ENCODE results near the gene RHOT2. TPM values are rescaled to one million over a fixed set of nuclear protein-coding genes. Genes with fewer than 3 reads are reported as not detected.

Gene RHOT2
- total RNA-seq, 1 experiment from 2014 or later: 164 TPM

DNA sequence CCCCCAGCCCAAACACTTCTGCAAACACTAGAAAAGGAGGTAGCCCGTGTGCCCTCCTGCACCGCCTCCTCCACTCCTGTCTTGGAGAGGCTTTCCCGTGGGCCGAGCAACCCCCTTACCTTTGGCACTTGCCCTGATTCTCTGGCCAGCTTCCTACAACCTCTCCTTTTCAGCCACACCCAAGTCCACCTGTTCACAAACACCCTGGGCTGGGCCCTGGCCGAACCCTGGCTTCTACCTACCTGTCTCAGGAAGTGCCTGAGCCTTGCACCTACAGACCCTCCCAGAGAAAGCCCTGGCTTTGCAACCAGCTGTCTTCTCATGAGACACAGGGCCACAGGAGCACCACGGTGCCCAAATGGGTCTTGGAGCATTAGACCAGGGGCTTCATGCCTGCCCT, 51.0 kb downstream of the RHOT2 start:
- Histone ChIP-seq H3K4me3 (ENCODE audit: insufficient read depth, low read depth, low read length) (no peak overlapping the region), H3K36me3 (replicated peaks; ENCODE audit: control insufficient read depth, insufficient read depth, low read length) (no peaks in the 10 kb centered on the region), H3K27me3 (ENCODE audit: control insufficient read depth, insufficient read depth, low read length) (peaks cover 27% of the 10 kb centered on the region)
- no peak for DNase-seq

- no peak for DNase-seq
- Histone ChIP-seq H3K36me3 (replicated peaks; ENCODE audit: control insufficient read depth, insufficient read depth, low read length) (no peaks in the 10 kb centered on the region), H3K27me3 (ENCODE audit: control insufficient read depth, insufficient read depth, low read length) (peaks cover 19% of the 10 kb centered on the region), H3K4me3 (ENCODE audit: insufficient read depth, low read depth, low read length) (peak overlapping the region; percentile 80)
These were observed 52.0 kb downstream of the RHOT2 start for GRCh38 chr16:719815-720446.

DNA sequence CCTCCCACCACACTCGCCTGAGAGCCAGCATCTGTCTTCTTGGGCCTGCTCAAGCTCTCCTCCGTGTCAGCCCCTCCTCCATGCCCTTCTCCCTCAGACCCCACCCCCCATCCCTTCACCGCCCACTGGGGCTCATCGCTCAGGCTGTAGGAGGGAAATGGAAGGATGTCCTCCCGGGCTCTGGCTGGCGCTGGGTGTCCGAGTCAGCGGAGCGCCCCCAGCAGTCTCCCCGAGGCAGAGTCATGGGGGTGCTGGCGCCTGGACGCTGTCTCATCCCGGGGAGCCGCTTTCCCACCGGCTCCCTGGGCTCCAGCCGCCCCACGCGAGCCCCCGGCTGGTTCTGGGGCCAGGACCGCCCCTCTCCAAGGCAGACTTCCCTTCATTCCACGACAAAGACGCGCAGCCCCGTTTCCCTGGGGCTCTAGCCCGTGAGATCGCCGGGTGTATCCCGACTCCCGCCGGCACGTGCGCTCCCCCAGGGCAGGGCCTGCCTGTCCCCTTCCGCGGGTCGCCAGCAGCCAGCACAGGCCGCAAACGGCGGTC, 52.6 kb downstream of the RHOT2 start:
- Histone ChIP-seq H3K27me3 (ENCODE audit: control insufficient read depth, insufficient read depth, low read length) (peaks cover 15% of the 10 kb centered on the region), H3K4me3 (ENCODE audit: insufficient read depth, low read depth, low read length) (peak overlapping the region; percentile 80), H3K36me3 (replicated peaks; ENCODE audit: control insufficient read depth, insufficient read depth, low read length) (no peaks in the 10 kb centered on the region)
- DNase-seq: peak; percentile 93

DNA sequence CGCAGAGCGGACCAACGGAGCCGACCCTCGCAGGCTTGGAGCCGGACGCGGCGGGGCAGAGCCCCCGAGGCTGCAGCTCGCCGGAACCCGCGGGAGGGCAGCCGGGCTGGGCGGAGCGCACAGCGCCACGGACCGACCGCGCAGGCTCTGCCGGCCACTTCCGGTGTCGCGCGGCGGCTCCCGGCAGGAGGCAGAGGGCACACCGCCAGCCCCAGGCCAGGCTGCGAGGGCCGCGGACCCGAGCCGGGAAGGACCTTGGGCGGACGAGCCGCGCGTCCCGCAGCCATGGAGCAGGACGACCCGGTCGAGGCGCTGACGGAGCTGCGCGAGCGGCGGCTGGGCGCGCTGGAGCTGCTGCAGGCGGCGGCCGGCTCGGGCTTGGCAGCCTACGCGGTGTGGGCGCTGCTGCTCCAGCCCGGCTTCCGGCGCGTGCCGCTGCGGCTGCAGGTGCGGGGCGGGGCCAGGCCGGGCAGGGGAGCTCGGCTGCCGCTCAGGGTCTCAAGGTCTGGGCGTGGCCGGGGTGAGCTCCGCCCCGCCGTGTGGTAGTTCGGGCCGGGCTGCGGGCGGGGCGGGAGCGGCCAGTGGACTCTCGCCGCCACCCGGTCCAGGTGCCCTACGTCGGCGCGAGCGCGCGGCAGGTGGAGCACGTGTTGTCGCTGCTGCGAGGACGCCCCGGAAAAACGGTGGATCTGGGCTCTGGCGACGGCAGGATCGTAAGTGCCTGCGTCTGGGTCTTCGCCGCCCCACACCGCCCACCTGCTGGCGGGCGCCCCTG, 53.2 kb downstream of the RHOT2 start, which contains the start of gene ANTKMT:
TSS of gene ANTKMT (plus strand) at position 157 of the 775 bp plus-strand sequence. CDS start at position 286, 129 bp downstream.
- H3K27me3 ChIP-seq (ENCODE audit: control insufficient read depth, insufficient read depth, low read length): peaks cover 14% of the 10 kb centered on the region; the same call in 1 of the 2 replicates

GRCh38 chr16:721765-722540, 54.0 kb downstream of the RHOT2 start:
- no peak for DNase-seq
- Histone ChIP-seq H3K27me3 (ENCODE audit: control insufficient read depth, insufficient read depth, low read length) (peaks cover 14% of the 10 kb centered on the region; the same call in 1 of the 2 replicates), H3K4me3 (ENCODE audit: insufficient read depth, low read depth, low read length) (peak overlapping the region; percentile 14), H3K36me3 (replicated peaks; ENCODE audit: control insufficient read depth, insufficient read depth, low read length) (no peaks in the 10 kb centered on the region)

More for the DNA sequence above, 53.2 kb downstream of the RHOT2 start, which contains the start of gene ANTKMT:
- Histone ChIP-seq H3K4me3 (ENCODE audit: insufficient read depth, low read depth, low read length) (peak within 1 kb of the TSS; percentile 80), H3K36me3 (replicated peaks; ENCODE audit: control insufficient read depth, insufficient read depth, low read length) (no peaks in the 10 kb centered on the region)
- DNase-seq: peak; percentile 99

DNA sequence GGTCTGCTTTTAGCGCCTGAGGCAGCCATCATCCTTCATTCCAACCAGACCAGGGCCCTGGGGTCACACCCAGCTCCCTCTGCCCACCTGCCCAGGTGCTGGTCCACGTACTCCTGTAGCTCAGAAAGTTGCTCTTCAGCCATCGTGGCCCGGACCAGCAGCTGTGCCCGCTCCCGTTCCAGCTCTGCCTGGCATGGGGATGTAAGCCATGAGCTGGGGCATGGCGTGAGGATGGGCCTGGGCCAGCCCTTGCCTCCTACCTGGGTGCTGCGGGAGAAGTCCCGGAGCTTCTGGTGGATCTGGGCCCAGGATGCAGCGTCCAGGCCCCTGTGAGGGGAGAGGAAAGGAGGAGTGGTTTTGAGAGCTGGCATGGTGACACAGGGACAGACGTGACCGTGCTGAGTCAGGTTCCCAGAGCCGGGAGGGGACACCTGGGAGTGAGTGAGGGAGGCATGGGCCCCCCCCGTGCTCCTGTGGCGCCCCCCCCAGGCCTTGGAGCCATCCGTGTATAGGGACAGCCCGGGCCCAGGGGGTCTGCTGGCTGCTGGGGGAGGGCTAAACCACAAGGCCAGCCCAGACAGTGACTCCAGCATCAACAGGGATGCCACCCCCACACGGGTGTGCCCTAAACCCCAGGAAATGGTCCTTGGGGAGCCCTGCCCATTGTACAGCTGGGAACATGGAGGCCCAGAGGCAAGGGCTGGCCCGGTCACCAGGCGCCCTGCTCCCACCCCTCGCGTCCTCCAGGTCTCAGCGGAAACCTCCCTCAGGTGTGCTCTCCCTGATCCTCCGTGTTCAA, 55.1 kb downstream of the RHOT2 start:
- no peak for DNase-seq
- Histone ChIP-seq H3K27me3 (ENCODE audit: control insufficient read depth, insufficient read depth, low read length) (peaks cover 19% of the 10 kb centered on the region), H3K4me3 (ENCODE audit: insufficient read depth, low read depth, low read length) (no peak overlapping the region), H3K36me3 (replicated peaks; ENCODE audit: control insufficient read depth, insufficient read depth, low read length) (no peaks in the 10 kb centered on the region)

DNA sequence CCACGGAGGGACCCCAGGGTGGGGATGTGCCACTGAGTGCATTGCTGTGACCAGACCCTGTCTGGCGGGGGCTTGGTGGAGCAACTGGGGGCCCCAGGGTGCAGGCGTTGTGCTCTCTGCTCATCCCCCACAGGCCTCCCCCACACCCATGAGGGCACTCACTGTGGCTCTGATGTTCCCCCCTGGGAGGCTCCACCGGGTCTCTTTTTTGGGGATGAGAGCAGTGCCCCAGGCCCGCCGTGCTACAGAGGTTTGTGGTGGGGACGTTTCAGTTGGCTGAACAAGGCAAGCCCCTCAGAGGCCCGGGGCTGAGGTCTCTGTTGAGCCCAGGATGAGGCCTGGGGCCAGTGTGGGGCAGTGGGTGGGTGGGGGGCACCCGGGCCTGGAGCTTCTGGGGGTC, 55.8 kb downstream of the RHOT2 start:
- H3K36me3 ChIP-seq (replicated peaks; ENCODE audit: control insufficient read depth, insufficient read depth, low read length): no peaks in the 10 kb centered on the region
- H3K27me3 ChIP-seq (ENCODE audit: control insufficient read depth, insufficient read depth, low read length): peaks cover 20% of the 10 kb centered on the region
- DNase-seq: no peak
- no peak overlapping the region for H3K4me3 ChIP-seq (ENCODE audit: insufficient read depth, low read depth, low read length)

Other genes starting within 250 kb of the RHOT2 start
- gene RAB11FIP3, start 242.5 kb upstream of the RHOT2 start, total RNA-seq (2014; rRNA removed; shearing (Covaris generic)): 25.2 and 27.9 TPM in 2 replicates
- gene CAPN15, start 140.4 kb upstream of the RHOT2 start, total RNA-seq (2014; rRNA removed; shearing (Covaris generic)): 80.6 and 87.5 TPM in 2 replicates
- gene PRR35, start 107.7 kb upstream of the RHOT2 start, total RNA-seq (2014; rRNA removed; shearing (Covaris generic)): 0.28 and 0.85 TPM in 2 replicates
- gene NHLRC4, start 101.1 kb upstream of the RHOT2 start, total RNA-seq (2014; rRNA removed; shearing (Covaris generic)): 1.1 TPM in 2 replicates
- 42.2 and 44.6 TPM in 2 replicates for gene PIGQ, start 98.2 kb upstream of the RHOT2 start, total RNA-seq (2014; rRNA removed; shearing (Covaris generic))
- gene RAB40C, start 78.1 kb upstream of the RHOT2 start, total RNA-seq (2014; rRNA removed; shearing (Covaris generic)): 26.3 and 26.4 TPM in 2 replicates
- 4.5 and 5.5 TPM in 2 replicates for gene WFIKKN1, start 37.1 kb upstream of the RHOT2 start, total RNA-seq (2014; rRNA removed; shearing (Covaris generic))
- gene METTL26, start 31.8 kb upstream of the RHOT2 start, total RNA-seq (2014; rRNA removed; shearing (Covaris generic)): 129 and 135 TPM in 2 replicates
- 71.5 and 83.1 TPM in 2 replicates for gene MCRIP2, start 26.3 kb upstream of the RHOT2 start, total RNA-seq (2014; rRNA removed; shearing (Covaris generic))
- gene WDR90, start 18.8 kb upstream of the RHOT2 start, total RNA-seq (2014; rRNA removed; shearing (Covaris generic)): 35.3 and 38.3 TPM in 2 replicates
- 3.1 and 5.9 TPM in 2 replicates for gene RHBDL1, start 7.5 kb downstream of the RHOT2 start, total RNA-seq (2014; rRNA removed; shearing (Covaris generic))
- 85.3 and 115 TPM in 2 replicates for gene STUB1, start 12.3 kb downstream of the RHOT2 start, total RNA-seq (2014; rRNA removed; shearing (Covaris generic))
- gene JMJD8, start 16.2 kb downstream of the RHOT2 start, total RNA-seq (2014; rRNA removed; shearing (Covaris generic)): 63.8 and 88.2 TPM in 2 replicates
- 18.3 and 18.9 TPM in 2 replicates for gene WDR24, start 22.3 kb downstream of the RHOT2 start, total RNA-seq (2014; rRNA removed; shearing (Covaris generic))
- 2.8 and 7.1 TPM in 2 replicates for gene FBXL16, start 37.7 kb downstream of the RHOT2 start, total RNA-seq (2014; rRNA removed; shearing (Covaris generic))
- 49.6 and 64.2 TPM in 2 replicates for gene METRN, start 47.0 kb downstream of the RHOT2 start, total RNA-seq (2014; rRNA removed; shearing (Covaris generic))
- 22.6 and 29.8 TPM in 2 replicates for gene ANTKMT, start 53.0 kb downstream of the RHOT2 start, total RNA-seq (2014; rRNA removed; shearing (Covaris generic))
- gene CCDC78, start 58.3 kb downstream of the RHOT2 start, total RNA-seq (2014; rRNA removed; shearing (Covaris generic)): 11.3 and 21.0 TPM in 2 replicates
- 26.6 and 33.1 TPM in 2 replicates for gene HAGHL, start 59.0 kb downstream of the RHOT2 start, total RNA-seq (2014; rRNA removed; shearing (Covaris generic))
- gene CIAO3, start 72.9 kb downstream of the RHOT2 start, total RNA-seq (2014; rRNA removed; shearing (Covaris generic)): 42.6 and 46.1 TPM in 2 replicates
- gene MSLN, start 92.6 kb downstream of the RHOT2 start, total RNA-seq (2014; rRNA removed; shearing (Covaris generic)): 0.15 TPM in 1 of 2 replicates, not detected in the other
- 58.7 and 63.4 TPM in 2 replicates for gene RPUSD1, start 120.2 kb downstream of the RHOT2 start, total RNA-seq (2014; rRNA removed; shearing (Covaris generic))
- 65.9 and 80.8 TPM in 2 replicates for gene CHTF18, start 120.5 kb downstream of the RHOT2 start, total RNA-seq (2014; rRNA removed; shearing (Covaris generic))
- gene GNG13, start 132.6 kb downstream of the RHOT2 start, total RNA-seq (2014; rRNA removed; shearing (Covaris generic)): not detected in 2 replicates

All from H7 (cell line).